GM19372 (cell line): ENCODE data around the gene SLC5A3.

Experiments used
- ATAC-seq: cut with Tn5 transposase; IDR thresholded peaks from one replicate; pipeline ENCODE4 v1.9.1; 2021; ENCODE audit warnings: mild to moderate bottlenecking, low read depth, moderate library complexity; ENCODE audit not compliant: unreplicated experiment

The SLC5A3 gene

DNA sequence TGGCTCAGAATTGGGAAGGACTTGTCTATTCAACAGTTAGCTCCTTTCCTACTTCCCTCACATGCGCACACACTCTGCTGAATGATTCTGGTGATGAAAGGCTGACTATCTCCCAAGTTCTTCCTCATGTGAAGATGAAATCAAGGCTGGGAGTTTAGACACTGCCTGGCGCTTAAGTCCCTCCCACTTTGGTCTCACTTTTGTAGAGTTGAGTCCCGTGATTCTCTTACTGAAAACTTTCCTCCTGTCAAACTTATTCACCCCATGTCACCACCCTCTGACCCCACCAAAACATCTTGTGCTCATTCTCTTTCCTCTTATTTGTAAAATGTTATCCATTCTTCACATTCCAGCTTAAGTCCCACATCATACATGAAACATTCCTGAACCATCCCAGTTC, 8.4 kb upstream of the SLC5A3 start:
- no peak for ATAC-seq

DNA sequence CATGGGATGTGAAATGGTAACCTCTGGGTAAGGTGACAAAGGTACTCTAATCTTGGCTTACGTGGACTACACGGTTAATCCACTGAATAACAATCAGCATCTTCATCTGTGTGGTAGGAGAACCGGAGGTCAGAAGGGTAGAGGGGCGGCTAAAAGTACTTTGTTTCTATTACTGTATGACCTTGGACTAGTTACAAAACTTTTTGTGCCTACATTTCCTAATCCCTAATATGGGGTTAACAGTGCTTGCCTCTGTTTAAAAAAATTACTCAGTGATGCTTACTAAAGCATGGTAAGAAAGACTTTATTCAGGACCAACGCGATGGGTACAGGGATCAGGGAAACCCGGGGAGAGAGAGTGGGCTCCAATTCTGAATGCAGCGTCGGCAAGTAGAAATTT, 1.7 kb upstream of the SLC5A3 start:
- no peak for ATAC-seq

DNA sequence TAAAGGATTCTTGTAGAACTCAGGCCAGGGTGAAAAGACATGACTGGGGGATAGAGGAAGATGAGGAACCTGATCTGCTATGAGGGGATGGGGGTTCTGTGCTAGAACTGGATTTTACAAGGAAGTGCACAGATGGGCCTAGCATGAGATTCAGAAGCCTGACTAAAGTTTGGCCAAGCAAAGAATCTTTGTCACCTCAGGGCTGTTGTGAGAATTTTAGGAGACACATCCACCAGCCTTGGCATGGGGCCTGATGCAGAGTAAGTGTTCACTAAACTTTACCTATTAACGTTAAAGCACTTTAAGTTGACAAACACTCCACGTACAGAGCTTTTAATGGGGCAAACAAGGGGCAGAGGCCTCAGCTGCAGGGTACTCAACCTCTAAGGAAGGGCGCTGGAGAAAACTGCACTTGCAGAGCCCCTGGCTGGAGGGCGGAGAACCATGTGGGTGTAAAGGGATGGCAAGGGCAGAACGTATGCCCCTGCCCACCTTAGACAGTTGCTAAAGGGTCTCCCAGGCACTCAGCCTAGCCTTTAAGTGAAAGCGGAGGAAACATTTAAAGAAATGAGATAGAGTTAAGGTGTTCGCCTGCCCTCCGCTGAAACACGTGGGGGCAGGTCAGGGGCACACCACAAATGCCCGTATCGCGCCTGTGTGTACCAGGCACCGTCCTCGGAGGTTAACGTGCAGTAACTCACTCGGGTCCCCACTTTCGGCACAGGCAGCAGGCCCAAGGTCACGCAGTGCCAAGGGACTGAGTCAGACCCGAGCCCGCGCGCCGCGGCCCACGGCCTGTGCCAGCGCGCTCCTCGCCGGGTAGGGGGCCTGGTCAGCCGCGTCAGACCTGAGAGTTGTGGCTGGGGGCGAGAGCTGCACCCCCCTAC, 990 bp upstream of the SLC5A3 start:
- ATAC-seq, result no peak

DNA sequence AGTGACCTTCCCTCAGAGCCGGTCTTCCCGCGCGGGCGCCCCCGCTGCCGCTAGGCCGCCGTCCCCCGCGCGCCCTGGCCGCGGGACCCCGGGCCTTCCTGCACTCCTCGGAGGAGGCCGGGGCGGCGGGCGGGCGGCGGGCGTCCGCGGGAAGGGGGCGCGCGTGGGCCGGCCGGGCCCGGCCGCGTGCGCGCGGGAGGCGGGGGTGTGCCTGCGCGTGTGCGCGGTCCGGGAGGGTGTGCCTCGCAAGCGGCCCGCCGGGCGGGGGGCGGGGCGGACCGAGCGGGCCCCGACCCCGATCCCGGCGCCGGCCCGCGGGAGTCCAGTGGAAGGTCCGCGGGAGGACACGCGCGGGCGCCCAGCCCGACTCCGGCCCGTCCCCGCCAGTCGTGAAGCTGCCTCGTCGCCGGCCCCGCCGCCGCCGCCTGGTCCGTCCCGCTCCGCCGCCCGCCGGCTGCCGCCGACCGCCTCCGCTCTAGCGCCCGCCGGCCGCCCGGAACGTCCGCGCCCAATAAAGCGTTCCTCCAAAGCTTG, 438 bp downstream of the SLC5A3 start:
- peak; percentile 44 for ATAC-seq

DNA sequence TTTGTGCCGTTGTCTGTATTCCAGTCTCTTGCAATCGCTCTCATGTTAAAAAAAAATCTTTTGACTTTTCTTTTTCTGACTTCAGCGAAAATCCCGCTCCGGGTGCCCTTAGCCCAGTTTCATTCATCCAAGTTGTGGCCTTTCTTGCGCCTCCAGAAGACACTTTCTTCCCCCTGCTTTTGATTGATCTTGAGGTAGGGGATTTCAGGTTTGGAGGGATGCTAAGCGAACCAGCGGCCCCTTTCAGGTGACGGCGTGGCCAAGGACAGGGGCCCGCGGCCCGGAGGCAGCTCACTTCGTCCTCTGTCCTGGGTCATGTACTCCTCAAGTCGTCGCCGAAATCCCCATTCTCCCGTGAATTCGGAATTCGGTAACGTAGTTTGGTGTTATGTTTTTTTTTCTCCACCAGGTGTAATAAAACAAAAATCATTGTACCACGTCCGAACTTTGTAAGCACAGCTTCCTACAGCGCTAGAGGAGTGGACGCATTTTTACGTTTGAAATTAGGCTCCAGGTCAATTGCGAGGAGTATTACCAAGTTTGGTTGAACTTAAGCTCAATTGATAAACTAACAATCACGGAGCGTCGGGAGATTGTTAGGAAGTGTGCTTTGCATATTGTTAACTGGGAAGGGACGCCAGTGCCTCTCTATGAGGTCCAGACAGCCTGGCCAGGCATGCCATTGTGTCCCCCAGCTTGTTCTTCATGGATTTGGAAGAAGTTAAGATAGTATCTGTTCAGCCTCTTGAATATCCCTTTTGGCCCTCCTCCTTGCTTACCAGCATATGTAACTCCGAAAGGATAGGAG, 1.1 kb downstream of the SLC5A3 start:
- ATAC-seq, result no peak

DNA sequence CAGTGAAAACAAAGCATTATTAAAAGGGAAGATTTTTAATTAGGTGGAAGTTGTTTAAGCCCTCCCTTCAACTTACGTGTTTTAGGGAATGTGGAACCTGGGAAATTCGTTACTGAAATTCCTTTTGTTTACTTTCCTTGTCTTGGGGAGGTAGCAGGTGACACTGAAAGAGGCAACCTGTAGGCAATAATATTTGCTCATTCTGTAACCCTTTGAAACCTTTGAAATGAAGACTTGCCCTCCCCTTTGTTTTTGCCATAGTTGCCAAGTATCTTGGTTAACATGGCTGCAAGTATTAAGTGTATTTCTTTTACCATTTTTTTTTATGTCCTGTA, 1.7 kb downstream of the SLC5A3 start:
- no peak for ATAC-seq

DNA sequence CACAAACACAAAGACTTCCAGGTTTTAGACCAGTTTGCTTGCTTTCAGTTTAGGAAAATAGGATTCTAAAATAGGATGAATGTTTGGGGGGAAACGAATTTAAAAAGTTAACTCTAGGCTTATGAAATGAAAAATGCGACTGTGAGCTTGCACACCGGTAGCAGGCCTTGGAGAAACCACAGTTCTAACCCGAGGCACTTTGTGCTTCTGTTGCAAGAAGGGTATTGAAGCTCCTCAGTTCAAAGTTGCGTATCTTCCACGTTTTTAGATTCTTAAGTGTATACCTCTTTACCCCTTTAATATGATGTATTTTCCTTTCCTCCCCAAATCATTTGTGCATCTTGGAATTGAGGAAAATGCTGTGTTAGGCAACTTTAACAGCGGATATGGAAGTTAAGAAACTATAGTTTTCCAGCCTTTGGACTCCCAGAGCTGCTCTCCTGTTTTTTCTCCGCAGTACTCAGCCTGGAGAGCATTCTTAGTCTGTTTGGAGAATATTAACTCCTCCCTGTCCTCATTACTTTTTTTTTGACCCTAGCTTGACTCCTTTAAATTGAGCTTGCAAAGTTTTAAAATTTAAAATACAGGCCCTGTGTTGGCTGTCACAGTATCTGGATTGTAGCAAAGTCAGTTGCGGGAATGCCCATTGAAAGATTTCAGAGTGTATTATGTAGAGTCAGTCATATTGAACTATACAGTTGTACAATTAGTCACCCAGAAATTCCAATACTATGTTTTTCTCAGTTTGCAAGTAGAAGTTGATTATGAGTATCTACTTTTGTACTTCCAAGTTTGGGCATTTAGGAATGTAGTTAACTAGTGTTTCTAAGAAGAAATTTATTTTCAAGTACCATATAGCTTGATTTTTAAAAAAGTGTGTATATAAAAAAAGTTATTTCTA, 2.6 kb downstream of the SLC5A3 start:
- no peak for ATAC-seq

DNA sequence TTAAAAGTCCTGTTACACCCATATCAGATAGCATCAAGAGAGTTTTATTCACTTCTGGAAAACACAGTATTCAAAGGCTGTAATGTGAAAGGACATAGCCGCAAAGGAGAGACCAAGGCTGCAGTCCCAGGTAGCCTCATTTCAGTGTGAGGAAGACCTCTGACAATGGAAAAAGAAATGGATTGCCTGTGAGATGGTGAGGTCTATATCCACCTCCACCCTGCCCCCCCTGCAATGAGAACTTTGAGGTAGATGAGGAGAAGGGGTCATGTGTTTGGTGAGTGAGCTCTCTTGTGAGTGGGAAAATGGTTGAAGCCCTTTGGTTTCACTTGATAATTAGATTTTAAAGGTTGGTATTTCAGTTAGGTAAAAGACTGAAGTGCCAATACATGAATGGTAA, 3.5 kb downstream of the SLC5A3 start:
- no peak for ATAC-seq

DNA sequence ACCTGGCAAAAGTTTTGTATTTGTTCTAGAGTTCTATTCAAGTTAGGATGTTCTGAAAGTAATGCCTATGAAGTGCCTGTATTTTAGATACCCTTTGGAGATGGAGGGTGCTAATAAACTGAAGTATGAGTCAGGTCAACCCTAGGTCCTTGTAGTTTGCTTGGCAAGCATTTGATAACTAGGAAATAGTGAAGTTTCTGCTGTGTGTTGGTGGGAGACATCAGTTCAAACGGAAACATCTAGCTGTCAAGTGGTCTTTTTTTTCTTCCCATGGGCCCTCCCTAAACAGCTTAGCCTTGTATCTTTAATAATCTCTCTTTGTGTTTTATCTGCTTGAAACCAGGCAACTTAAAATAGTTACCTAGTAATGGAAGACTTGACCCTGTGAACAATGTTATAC, 4.5 kb downstream of the SLC5A3 start:
- ATAC-seq, result no peak

DNA sequence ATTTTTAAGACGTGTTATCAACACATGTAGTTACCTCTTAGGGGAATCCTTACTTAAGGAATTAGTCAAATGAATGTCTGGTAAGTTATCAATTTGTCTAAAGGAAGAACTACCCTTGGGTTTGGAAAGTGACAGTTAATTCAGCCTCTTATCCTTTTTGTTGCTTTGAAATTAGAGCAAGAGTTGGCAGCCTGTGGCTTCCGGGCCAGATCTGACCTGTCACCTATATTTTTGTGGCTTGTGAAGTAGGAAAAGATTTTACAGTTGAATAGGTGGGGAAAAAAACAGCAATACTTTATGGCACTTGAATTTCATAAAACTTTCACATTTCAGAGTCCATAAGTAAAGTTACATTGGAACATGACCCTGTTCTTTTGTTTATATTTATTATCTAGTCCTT, 5.5 kb downstream of the SLC5A3 start:
- no peak for ATAC-seq

DNA sequence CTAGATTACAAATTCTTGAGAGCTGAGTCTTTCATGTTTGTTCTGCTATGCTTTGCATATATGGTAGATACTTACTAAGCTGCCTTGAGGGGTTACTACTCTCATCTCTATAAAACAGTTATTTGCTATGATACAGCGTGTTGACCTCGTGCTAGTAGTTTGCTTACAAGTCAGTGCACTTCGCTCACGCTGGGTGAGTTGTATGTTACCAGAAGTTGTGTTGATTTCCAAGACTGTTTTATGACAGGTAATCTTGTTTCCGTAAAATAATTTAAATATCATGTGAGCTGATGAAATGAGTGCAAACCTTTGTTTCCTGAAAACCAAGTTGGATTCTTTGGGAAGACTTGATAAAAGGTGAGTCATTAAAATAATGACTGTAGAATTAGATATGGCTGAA, 7.3 kb downstream of the SLC5A3 start:
- no peak for ATAC-seq

DNA sequence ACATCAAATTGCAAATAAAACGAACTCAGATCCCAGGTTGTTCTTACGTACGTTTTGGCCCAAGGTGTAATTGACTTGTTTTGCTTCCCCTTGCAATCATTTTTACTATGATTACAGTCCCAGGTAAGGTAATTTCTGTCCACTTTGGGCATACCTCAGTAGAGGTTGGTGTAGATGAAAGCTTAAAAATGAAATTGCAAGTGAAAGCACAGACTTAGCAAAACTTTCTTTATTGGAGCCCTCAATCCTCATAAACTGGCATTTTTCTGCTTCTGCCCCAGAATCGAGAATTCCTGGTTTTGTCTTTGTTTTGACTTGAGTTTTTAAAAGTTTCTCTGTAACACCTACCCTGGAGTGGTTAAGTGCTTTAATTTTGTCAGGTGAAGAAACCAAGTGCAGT, 9.4 kb downstream of the SLC5A3 start:
- ATAC-seq, result no peak

DNA sequence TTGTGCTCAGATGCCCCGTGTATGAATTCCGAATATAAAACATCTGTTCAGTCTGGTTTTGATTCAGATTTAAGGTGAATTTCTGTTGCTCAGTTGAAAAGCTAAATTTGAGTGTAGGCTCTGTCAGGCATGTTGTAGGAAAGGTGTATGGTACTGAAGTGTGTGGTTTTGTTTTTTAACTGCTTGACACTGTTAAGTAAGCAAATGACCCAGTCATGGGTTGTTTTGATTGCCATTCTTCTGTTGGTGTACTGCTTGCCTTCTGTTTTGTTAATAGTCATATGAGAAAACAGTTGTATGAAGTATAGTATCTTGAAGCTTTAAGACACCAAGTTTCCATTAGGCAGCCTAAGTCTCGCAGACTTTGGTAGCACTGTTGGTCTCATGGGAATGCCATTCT, 10.0 kb downstream of the SLC5A3 start:
- no peak for ATAC-seq

DNA sequence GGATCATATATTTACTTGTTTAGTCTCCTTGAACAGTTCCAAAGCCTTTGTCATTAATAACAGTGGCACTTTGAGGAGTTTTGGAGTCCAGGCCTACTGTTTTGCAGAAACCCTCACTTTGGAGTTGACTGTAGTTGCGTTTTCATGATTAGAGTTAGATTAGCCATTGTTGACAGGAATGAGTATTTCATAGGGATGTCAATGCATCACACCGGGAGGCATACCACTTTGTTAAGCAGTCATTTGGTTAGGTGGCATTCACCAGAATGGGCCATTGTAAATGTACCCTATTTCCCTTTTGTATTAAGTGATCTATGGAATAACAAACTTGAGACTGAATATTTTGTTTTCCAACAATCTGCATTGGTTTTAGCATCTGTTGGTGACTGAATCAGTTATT, 11.8 kb downstream of the SLC5A3 start:
- ATAC-seq, result no peak

DNA sequence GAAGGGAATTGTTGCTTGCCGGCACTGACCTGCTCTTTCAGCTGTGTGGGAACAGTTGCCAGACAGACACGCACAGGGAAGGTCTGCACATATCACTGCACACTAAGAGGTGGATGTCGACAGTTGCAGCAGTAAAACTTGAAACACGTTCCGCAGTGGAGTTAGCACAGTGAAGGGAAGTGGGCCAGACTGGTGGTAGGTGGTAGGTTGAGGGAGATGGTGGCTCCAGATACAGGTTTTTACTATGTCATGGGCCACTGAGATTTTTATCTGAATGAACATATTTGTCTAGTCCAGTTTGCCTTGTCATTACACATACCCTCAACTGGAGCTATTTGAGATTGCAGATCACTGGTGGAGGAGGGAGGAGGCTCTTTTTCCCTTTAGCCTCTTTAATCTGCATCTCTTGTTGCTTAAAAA, 13.5 kb downstream of the SLC5A3 start:
- no peak for ATAC-seq

DNA sequence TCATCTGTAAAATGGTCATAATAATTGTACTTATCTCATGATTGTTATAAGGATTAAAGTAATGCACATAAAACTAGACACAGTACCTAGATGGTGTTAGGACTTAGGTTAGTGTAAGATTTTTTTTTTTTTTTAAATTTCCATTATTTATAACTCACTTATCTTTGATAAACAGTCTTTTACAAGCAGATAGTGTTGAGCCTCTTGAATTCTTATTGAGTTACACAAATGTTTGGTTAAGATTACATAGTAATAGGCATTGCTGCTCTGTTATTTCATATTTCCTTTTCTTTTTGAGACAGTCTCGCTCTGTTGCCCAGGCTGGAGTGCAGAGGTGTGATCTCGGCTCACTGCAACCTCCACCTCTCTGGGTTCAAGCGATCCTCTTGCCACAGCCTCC, 15.4 kb downstream of the SLC5A3 start:
- no peak for ATAC-seq

DNA sequence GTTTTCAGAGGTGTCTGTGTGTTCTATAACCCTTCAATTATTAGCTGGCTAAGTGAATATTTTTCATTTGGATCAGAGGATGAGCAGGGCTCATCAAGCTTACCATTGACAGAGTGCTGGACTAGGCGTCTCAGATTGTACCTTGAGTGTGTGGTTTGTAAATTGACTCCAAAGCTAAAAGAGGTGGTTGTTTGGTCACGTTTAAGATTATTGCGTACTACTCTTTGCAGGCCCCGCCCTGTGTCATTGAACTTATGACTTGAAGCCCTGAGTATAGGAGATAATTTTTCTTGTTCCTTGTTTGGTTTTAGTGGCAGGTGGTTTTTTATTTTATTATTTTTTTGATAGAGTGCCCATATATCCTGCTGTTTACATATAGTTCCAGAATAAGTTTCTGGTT, 17.7 kb downstream of the SLC5A3 start:
- no peak for ATAC-seq

DNA sequence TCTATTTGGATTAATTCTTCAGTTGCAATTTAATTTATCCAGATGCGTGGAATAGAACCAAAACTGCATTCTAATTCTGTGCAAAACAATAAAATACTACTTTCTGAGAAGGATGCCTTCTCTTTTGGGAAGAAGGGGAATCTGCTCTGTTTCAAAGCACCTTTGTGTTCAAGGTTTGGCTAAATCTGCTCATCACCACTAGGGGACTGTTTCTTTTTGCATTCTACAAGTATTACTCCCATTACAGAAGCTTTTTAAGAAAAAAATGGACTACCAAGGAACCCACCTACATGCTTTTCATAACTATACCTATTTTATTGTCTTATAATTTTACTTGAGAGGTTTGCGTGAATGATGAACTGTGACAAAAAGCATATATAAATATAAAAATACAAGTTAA, 18.2 kb downstream of the SLC5A3 start:
- ATAC-seq, result no peak

DNA sequence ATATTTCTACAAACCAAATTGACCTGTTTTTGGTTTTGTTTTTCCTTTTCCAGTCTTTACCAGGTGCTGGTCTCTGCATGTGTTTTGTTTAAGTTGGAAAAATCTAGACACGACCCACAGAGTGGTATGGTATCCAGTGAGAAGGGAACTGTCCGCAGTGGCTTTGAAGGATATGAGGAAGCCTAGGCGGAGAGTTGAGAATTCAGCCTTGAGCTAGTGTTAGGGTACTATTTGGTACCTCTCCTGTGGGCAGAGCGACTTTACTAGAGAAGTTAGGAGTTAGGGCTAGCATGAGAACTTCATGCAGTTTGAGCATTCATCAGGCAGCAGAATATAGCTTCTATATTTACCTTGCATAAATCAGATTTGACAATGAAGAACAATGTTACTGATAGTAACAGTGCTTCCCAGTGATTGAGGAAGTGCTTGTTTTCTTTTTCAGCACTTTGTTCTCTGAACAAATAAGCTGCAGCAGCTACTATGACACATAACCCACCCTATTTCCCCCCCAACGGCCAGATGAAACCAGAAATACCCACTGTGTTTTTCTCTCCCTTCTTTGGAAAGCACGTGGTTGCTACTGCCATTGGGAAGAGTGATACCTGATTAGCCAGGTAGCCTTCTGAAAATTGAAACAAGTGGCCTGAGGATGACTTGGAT, 19.0 kb downstream of the SLC5A3 start:
- ATAC-seq, result no peak

DNA sequence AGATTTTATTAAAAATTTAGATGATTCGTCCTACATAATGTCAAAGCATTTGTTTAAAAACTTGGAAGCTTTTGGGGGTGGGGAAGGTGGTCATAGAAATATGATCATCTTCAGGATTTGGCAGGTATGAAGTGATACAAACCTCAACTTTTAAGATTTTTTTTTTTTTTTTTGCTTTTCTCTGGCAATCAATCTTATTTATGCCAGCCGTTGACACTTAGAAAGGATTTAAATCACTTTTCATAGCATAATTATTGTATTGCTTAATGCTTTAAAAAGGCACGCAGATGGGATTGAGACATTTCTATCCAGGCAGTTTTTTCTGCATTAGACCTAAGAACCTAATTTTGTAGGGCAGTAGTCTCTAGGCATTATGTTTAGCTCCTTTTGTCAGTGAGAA, 19.7 kb downstream of the SLC5A3 start:
- ATAC-seq, result no peak
